GM12891 (cell line): ENCODE data around the gene RASA3.
A peak's percentile ranks its signal among the peaks of the same experiment; 100 is the strongest.

Source experiments
- DNase-seq: peaks from one replicate; pipeline ENCODE4 v3.0.0; 2011; ENCODE audit warnings: low spot score; ENCODE audit not compliant: insufficient read length
- FAIRE-seq: peaks from 2 replicates; lab custom pipeline; 2011; peaks lifted over from hg19 to GRCh38; lab: Jason Lieb, UNC
- PAX5 ChIP-seq: IDR thresholded peaks from 2 replicates; pipeline ENCODE4 v1.6.1; 2011; ENCODE audit warnings: low read length, moderate library complexity, mild to moderate bottlenecking; ENCODE audit not compliant: insufficient read depth, severe bottlenecking
- POLR2A ChIP-seq: IDR thresholded peaks from 2 replicates; pipeline ENCODE4 v1.6.1; 2011; ENCODE audit warnings: low read depth, low read length, control low read depth
- POLR2AphosphoS5 ChIP-seq: IDR thresholded peaks from 2 replicates; pipeline ENCODE4 v1.6.1; 2011; ENCODE audit warnings: low read depth, low read length, control low read depth
- POU2F2 ChIP-seq: IDR thresholded peaks from 2 replicates; pipeline ENCODE4 v1.6.1; 2011; ENCODE audit warnings: low read depth, mild to moderate bottlenecking, control low read depth, low read length, moderate library complexity
- SPI1 ChIP-seq: IDR thresholded peaks from 2 replicates; pipeline ENCODE4 v1.6.1; 2011; ENCODE audit warnings: low read depth, low read length, control low read depth
- TAF1 ChIP-seq: IDR thresholded peaks from 2 replicates; pipeline ENCODE4 v1.6.1; 2011; ENCODE audit warnings: low read depth, low read length, control low read depth

Gene RASA3

DNA sequence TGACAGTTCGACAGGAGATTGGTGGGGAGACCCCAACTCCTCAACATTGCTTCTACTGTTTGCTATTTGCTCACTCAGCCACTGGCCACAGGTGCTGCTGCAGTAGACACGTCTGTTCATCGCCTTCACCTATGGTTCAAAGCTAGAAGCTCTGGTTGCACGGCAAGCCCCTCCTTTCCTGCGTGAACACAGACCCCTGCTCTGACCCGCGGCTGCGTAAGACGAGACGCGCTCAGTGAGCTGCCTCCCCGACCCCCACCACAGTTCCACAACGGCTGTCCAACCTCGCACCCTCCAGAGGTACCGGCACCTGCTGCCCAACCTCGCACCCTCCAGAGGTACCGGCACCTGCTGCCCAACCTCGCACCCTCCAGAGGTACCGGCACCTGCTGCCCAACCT is 6.8 kb downstream of the RASA3 start:
- FAIRE-seq (no peak), DNase-seq (no peak)
- TF ChIP-seq TAF1 (no peak), POLR2AphosphoS5 (no peak), SPI1 (no peak), POLR2A (no peak), PAX5 (no peak), POU2F2 (no peak)

DNA sequence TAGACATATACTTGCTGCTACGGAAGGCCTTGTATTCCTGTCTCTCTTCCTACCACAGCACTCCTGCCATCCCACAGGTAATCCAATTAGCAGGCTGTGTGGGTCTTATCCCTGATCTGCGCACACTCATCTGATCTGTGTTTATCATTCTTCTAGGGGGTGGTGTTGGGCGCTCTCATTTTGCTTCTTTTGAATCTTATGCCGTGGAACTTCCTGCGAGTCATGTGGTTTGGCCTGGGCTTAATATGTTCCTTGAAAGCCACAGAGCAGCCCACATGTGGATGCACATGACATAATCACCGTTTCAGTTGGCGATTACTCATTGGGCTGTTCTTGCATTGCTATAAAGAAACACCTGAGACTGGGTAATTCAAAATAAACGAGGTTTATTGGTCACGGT is 7.5 kb downstream of the RASA3 start:
- TF ChIP-seq PAX5 (no peak), SPI1 (no peak), POLR2AphosphoS5 (no peak), TAF1 (no peak), POU2F2 (no peak), POLR2A (no peak)
- DNase-seq (no peak), FAIRE-seq (peak; percentile 88)

DNA sequence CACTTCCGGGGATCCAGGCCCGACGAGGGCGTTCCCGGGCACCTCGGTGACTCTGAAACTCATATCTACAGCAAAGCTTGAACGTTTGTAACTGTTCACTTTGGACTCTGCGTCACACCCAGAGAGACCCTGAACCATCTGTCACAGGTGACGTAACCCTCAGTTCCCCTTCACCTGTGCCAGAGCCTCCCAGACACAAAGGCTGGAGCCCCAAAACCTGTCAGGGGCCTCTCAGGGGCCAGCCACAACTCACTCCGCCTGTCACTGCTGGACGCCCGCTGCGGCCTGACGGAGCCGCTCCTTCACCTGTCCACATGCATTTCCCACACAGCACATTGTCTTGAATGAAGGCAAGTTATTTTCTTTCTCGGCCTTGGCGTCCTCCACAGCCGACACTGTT is 8.0 kb downstream of the RASA3 start:
- DNase-seq (no peak), FAIRE-seq (no peak)
- TF ChIP-seq SPI1 (no peak), POLR2A (no peak)

DNA sequence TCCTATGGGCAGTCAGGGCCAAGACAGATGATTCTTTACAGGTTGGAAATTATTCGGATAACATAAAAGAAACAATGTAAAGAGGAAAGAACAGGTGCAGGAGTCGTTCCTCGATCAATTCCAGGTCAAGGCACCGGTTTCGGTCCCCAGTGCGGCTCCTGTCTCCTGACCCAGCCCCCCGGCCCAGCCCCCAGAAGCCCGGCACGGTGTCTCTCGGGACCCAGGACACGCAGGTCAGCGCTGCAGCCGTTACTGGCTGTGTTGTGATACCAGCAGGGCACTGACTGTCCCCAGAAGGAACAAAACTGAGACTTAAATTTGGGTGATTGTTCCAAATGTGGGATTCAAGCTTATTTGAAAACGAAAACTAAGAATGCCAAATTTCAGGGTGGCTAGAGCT is 8.5 kb downstream of the RASA3 start:
- DNase-seq (no peak), FAIRE-seq (no peak)
- TF ChIP-seq SPI1: no peak
- no peak for TF ChIP-seq PAX5
- TF ChIP-seq POLR2AphosphoS5: no peak

DNA sequence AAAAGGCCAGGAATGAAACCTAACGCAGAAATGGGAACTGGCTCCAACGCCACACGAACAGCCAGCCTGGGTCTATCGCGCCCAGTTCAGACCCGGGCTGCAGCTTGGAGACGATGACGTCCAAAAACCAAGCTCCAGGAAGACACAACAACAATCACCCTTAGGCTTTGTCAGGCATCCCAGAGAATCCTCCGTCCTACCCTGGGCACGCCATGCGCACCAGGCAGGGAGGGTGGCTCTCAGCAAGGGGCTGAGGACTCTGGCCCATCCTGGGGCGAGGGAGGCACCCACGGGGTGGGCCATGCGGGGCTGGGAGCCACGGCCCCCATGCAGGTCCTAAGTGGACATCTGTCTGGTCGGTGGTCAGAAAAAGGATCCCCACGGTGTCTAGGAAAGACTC is 9.0 kb downstream of the RASA3 start:
- FAIRE-seq (no peak), DNase-seq (no peak)
- TF ChIP-seq POLR2A (no peak), POU2F2 (no peak), POLR2AphosphoS5 (no peak), TAF1 (no peak), SPI1 (no peak)

DNA sequence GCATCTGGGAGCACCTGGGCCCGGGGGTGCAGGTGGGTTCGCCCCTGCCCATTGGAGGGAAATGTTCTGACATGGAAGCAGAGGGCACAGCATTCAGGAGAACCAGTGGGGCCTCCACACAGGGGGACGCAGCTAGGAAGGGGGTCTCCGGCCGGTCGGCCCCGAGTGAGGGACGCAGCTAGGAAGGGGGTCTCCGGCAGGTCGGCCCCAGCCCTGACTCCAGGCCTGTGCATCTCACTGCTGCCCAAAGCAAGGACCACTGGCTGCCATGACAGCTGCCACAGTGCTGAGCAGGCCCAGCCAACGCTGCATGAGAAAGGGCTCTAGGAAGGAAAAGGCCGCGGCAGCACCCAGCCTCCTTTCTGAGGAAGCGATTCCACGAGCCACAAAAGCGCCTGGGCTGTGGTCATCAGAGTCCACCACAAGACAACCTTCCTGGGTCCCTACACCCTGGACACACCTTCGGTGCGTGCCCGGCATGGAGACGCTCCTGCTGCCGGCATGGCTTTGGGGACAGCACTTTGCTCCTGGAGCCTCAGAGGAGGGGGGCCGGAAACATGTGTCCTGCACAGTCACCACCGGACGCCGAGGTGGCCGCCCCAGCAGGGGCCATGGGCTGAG is 9.7 kb downstream of the RASA3 start:
- TF ChIP-seq POLR2A (no peak), POLR2AphosphoS5 (no peak), TAF1 (no peak), SPI1 (no peak)
- DNase-seq (no peak), FAIRE-seq (no peak)

DNA sequence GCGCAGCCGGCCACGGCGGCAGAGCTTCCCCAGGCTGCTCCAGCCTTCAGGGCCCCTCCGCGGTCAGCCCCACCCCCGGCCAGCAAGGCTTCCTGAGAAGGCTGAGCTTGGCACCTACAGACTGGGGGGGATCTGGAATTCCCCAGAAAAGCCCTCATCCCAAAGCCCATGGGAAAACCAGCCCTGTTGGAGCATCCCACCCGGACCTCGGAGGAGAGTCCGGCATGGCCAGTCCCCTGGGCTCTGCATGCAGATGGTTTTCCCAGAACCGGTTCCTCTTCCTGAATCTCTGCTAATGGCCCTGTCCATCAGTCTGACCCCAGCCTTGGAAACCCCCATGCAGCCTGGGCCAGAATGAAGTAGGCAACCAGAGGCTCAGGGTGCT is 10.3 kb downstream of the RASA3 start:
- no peak for TF ChIP-seq POU2F2
- no peak for TF ChIP-seq PAX5
- no peak for TF ChIP-seq POLR2AphosphoS5
- no peak for TF ChIP-seq TAF1
- no peak for TF ChIP-seq POLR2A
- no peak for FAIRE-seq

DNA sequence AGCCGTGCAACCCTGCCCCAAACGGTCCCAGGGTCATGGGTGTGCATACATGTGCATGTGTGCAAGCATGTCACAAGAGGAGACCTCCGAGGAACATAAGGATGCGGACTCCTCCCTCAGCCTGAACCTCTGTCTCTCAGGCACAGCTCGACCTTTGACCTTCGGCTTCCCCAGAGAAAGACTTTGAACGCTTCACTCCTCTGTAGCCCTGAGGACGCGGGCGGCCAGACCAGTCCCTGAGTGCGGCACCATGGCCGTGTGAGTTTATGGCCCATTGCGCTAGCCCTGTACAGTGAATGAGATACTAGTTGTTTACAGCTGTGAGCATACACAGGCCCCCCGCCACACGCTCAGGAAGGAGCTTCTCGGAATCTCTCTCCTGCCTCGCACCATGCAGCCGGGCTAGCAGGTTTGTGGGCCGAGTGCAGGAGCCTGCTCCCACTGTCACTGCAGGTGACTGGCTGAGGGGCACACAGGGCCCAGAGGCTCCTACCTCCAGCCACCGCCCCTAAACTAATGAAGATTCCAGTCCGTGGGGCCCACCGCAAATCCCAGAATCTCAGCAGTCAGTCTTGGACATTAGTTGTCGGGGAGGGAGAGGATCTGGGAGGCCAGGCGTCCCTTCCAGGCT is 10.8 kb downstream of the RASA3 start:
- FAIRE-seq: no peak

More for the DNA sequence above, 10.3 kb downstream of the RASA3 start:
- no peak for DNase-seq

DNA sequence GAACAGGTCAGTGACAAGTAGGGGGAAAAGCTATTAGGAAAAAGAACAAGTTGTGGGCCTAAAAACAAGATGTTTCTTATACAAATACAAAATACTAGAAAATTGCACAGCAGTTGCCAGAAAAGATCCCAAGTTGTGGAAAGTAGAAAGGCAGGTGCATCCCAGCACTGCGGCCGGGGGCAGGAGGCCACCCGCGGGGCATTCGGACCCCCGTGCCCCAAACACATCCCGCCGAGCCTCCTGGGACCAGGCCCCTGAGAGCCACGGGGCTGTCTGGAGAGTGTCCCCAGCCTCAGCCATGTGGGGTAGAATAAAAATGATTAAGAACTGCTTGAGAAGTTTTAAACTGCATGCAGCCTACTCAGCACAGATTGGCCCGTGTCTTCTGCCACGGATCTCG is 11.4 kb downstream of the RASA3 start:
- FAIRE-seq: no peak
- TF ChIP-seq POLR2AphosphoS5 (no peak), TAF1 (no peak), POU2F2 (no peak), SPI1 (no peak), POLR2A (no peak), PAX5 (no peak)

More for the DNA sequence above, 10.8 kb downstream of the RASA3 start:
- no peak for DNase-seq
- no peak for TF ChIP-seq TAF1
- TF ChIP-seq POU2F2: no peak
- TF ChIP-seq POLR2AphosphoS5: no peak
- no peak for TF ChIP-seq PAX5
- TF ChIP-seq SPI1: no peak
- no peak for TF ChIP-seq POLR2A

DNA sequence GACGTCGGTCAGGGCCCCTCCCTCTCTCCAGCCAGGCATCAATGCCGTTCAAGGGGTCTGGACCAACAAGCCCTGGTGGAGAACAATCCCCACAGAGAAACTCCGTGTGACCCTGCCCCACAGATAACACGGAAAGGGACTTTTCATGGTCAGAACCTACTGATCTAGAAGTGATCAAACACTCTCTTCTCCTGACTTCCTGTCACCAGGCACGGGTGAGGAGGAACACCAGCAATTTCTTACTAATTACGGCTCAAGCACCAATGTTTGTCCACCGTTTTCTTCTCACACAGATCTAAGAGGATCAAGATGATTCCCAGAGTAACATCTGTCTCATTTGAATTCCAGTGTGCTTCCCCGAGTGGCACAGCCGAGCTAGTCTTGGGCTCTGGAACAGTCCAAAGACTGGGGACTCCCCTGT is 11.8 kb downstream of the RASA3 start:
- no peak for FAIRE-seq
- no peak for DNase-seq
- TF ChIP-seq SPI1: no peak

More for the DNA sequence above, 11.4 kb downstream of the RASA3 start:
- no peak for DNase-seq

DNA sequence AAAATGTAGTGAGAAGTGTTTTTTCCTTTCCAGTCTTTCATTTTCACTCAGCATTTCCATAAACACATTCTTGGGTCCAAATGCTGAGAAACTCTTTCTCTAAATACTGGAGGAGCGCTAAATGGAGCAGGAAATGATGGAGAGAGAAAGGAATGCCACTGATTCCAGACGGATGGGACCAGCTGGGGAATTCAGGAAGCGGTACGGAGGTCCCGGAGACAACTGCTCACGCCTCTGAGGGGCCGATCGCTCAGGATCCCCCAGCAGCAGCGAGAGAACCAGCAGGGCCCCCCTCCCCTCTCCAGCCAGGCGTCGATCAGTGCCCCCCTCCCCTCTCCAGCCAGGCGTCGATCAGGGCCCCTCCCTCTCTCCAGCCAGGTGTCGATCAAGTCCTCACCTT is 13.2 kb downstream of the RASA3 start:
- no peak for FAIRE-seq
- no peak for DNase-seq
- no peak for TF ChIP-seq POLR2AphosphoS5
- no peak for TF ChIP-seq POU2F2
- TF ChIP-seq SPI1: no peak
- TF ChIP-seq TAF1: no peak
- no peak for TF ChIP-seq POLR2A
- TF ChIP-seq PAX5: no peak
